ENCODE results near the gene HNRNPC.

The HNRNPC gene

GRCh38 chr14:21208554-21208953, 60.7 kb downstream of the HNRNPC start:
- no peak for DNase-seq

GRCh38 chr14:21206753-21207684, 62.2 kb downstream of the HNRNPC start:
- DNase-seq: no peak

- no peak for DNase-seq
Observed at GRCh38 chr14:21205678-21206581, 63.3 kb downstream of the HNRNPC start.

GRCh38 chr14:21205026-21205677, 64.1 kb downstream of the HNRNPC start:
- no peak for DNase-seq

GRCh38 chr14:21204167-21205025, 64.8 kb downstream of the HNRNPC start:
- no peak for DNase-seq

GRCh38 chr14:21203470-21204166, 65.6 kb downstream of the HNRNPC start:
- no peak for DNase-seq

GRCh38 chr14:21202463-21203358, 66.5 kb downstream of the HNRNPC start:
- DNase-seq: no peak

- DNase-seq: no peak
Observed at GRCh38 chr14:21201732-21202462, 67.3 kb downstream of the HNRNPC start.

- no peak for DNase-seq
Observed at GRCh38 chr14:21200752-21201461, 68.3 kb downstream of the HNRNPC start.

GRCh38 chr14:21199611-21200560, 69.4 kb downstream of the HNRNPC start:
- no peak for DNase-seq

GRCh38 chr14:21197418-21198205, 71.6 kb downstream of the HNRNPC start:
- DNase-seq: no peak

GRCh38 chr14:21194597-21194996, 74.6 kb downstream of the HNRNPC start:
- no peak for DNase-seq

GRCh38 chr14:21192875-21193535, 76.2 kb downstream of the HNRNPC start:
- no peak for DNase-seq

- no peak for DNase-seq
Observed at GRCh38 chr14:21192447-21192822, 76.8 kb downstream of the HNRNPC start.

GRCh38 chr14:21191809-21192446, 77.3 kb downstream of the HNRNPC start:
- DNase-seq: peak; percentile 81

- DNase-seq: peak; percentile 10
Observed at GRCh38 chr14:21191261-21191808, 77.9 kb downstream of the HNRNPC start.
